ENCODE measurements around the gene LYRM9.

- TF ChIP-seq TAF1 (IDR thresholded peaks at IDR 0.05; ENCODE audit: low read depth) = no peak
- no peak for TF ChIP-seq TCF12 (IDR thresholded peaks at IDR 0.05; ENCODE audit: low read depth)
- no peak for TF ChIP-seq YY1 (IDR thresholded peaks at IDR 0.05; ENCODE audit: low read depth)
- TF ChIP-seq FOXM1 (IDR thresholded peaks at IDR 0.05; ENCODE audit: borderline replicate concordance, low read depth) = no peak
- TF ChIP-seq EGR1 (IDR thresholded peaks at IDR 0.05) = no peak
- no peak for TF ChIP-seq EP300 (IDR thresholded peaks at IDR 0.05; ENCODE audit: borderline replicate concordance)
- no peak for TF ChIP-seq CEBPB (IDR thresholded peaks at IDR 0.05)
- no peak for TF ChIP-seq RAD21 (IDR thresholded peaks at IDR 0.05; ENCODE audit: low read depth)
- TF ChIP-seq CREB1 (IDR thresholded peaks at IDR 0.05; ENCODE audit: low read depth) = no peak
- TF ChIP-seq TEAD4 (IDR thresholded peaks at IDR 0.05) = no peak
- TF ChIP-seq REST (IDR thresholded peaks at IDR 0.05; ENCODE audit: low read depth) = no peak
- no peak for TF ChIP-seq MAX (IDR thresholded peaks at IDR 0.05)
- no peak for TF ChIP-seq NFIC (IDR thresholded peaks at IDR 0.05)
Observed at GRCh38 chr17:27904534-27905446, 11.6 kb upstream of the LYRM9 start.
